ENCODE data around the gene CTBP2.
"Not testable (repeated sequence)": the region's sequence is repeated elsewhere in the genome, so short reads cannot be mapped to it uniquely, and the experiment has no call there.

The CTBP2 gene

DNA sequence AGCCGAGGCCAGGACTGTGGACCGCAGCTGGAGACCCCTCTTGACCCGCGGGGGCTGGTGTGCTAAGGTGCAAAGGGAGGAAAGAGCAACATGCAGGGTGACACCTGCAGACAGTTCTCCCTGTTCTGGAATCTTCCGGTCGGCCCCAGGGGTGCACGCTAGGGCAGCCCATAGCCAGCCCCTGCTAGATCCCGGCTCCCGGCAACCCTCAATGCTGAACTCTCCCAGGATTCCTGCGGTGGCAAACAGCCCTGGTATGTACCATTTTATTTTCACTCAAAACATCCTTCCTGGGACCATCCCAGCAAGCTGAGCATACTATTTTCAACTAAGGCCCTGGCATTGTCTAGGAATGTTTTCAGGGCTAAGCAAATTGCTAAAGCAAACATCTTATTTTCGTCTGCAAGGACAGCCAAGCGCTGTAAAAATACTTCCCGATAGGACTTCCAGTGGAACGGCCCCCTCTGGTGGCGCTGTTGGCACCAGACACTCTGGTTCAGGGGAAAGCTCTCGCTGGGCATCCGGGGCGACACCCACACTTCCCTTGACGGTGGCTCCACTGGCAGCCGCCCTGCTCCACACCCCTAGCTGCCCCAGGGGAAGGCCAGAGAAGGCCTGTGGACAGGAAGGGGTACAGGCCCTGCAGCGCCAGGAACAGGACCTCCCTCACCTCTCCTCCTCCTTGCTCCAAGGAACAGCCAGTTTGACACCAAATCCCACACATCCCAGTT, 99.4 kb downstream of the CTBP2 start:
- no peak for DNase-seq

DNA sequence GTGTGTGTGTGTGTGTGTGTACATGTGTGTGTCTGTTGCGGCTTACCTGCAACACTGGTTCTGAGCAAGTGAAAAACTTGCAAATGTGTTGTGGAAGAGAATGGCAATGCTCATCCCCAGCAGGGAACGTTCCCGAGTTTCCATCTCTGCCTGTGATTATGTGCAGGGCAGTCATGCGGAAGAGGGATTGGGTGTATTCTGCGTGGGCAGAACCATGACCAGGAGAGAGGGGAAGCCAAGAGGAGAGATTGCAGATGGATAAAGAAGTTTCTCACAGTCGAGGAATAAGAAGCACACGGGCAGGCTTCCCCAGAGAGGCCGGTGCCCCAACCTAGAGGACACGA, 99.9 kb downstream of the CTBP2 start:
- no peak for DNase-seq

DNA sequence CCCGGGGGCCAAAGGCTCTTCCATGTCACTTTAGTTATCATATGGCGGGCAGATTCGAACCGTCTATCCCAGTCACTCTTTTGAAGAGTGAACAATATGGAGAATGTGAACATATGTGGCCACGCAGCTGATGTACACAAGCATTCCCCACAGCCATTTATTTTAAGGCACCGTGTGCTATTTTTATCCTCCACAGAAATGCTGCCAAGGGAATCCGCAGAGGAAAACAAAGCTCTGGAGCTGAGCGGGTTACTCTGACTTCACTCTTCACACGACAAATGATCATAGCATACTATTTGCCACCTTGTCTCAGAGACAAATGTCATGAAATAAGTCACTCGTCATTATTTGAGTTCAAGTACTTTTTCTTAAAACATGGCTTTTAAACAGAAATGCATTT, 100.3 kb downstream of the CTBP2 start:
- no peak for DNase-seq

DNA sequence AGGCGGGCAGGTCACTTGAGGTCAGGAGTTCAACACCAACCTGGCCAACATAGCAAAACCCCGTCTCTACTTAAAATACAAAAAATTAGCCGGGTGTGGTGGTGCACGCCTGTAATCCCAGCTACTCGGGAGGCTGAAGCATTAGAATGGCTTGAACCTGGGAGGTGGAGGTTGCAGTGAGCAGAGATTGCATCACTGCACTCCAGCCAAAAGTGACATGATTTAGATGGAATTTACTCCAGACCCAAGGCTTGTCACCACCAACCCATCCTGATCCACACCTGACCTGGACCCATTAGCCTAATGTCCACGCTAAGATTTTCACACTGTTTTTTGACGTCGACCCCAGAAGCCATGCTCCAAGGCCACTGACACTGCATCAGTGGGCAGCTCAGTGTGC, 101.0 kb downstream of the CTBP2 start:
- DNase-seq = not testable (repeated sequence)

DNA sequence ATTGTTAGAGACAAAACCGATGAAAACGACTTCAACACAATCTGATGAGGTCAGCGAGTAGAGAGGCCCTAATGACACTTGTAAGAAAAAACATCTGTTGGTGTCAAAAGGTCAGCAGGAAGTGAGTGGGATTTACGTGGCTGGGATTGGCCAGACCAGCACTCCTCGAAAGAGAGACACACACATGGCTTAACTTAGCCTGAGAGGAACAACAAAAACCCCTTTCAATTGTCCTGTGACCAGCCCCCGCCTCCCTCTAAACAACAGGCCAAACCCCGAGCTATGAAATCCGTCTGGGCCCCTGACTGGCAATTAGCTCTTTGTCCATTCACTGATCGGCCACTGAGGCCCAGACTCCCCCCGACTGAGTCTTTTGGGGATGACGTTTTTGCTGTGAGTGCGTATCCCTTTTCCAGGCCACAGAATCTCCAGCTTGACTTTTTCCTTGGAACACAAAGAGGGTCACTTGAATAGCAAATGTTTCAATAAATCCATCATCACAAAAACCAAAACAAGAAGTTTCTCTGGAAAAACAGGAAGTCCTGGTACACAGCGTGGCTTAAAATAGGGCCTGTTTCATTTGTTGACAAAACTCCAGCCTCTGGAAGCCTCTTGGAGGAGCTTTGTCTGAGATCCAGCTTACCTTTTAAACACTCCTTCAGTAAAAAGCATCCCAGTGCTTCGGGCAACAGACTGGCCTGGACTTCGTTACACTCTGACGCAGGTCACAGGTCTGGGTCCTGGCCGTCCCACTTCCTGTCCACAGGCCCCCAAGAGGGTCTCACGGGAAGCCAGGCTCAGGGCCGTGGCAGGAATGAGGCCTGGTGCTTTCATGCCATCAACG, 103.0 kb downstream of the CTBP2 start:
- DNase-seq = no peak

DNA sequence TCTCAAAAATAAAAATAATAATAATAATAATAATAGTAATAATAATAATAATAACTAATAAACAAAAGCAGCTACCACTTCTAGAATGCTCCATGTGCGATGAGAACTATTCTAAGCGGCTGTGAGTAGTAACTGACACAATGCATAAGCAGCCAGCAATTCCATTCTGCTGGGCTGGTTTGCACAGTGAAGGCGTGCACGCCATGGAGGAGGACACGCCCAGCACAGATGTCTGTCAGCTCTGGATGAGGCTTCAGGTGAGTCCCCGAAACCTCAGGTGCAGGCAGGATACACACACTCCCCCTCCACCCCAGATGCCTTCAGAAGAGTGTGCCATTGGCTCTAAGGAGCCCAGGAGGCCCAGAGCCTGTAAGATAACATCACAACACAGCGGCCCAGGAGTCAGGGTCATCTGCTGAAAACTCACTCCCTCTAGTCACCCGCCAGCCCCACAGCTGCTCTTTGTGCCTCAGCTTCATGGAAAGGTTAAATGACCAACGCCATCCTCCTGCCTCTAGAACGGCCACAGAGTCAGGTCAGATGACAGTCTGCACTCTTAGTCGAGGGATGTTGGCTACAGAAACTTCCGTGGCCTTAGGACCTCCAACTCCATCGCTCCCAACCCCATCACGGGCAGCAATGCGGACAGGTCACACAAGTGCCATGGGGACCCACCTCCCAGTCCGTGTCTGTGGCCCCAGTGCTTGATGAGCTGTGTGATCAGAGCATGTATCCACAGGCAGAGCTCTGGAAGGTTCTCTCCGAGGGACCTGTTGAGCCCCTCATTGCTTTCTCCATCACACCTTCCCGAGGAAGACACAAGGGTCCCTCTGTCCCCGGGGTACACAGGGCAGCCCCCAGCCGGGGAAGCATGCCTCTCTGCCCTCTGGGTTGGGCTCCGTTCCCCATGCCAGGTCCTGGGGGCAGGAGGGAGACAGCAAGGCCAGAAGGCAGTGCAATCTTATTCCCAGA, 103.9 kb downstream of the CTBP2 start:
- no peak for DNase-seq

DNA sequence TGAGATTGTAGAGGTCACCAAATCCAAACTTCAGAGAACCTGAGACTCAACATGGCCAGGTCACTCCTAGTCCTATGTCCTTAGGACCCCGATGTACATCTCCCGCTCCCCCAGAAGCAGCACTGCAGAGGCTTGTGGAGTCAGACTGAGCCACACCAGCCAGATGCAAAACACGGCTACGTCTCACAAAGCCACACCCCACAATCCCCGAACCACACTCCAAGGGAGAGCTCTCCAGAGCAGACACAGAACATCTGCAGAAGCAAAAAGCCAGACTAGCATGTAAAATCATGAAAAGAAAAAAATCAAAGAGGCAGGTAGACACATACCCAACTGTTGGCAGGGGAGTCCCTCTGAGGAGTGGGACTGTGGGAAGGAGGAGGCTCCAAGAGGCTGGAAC, 104.9 kb downstream of the CTBP2 start:
- no peak for DNase-seq

DNA sequence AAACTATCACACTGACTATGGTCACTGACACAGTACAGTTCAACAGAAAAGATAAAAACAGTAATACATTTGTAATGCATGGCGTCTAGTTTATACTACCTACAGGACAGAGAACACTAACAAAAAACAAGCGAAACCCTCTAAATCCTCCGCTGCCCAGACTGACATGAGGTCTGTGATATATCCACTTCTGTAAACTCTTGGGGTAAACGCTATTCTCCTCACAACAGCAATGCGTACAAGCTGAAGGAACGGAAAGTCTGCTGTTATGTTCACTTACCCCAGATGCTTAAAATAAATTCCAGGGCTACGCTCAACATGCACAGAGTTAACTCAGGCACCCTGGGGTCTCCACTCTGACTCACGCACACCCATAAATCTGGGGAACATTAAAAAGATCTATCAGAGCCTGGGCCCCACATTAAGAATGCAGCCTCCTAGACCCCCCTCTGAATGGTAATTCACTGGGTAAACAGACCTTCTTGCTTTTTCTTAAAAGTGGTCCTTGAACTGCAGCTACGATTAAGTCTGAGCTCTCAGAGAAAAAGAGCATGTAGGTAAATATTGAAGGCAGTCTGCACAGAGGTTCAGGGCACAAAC, 105.6 kb downstream of the CTBP2 start:
- DNase-seq = peak; percentile 23

DNA sequence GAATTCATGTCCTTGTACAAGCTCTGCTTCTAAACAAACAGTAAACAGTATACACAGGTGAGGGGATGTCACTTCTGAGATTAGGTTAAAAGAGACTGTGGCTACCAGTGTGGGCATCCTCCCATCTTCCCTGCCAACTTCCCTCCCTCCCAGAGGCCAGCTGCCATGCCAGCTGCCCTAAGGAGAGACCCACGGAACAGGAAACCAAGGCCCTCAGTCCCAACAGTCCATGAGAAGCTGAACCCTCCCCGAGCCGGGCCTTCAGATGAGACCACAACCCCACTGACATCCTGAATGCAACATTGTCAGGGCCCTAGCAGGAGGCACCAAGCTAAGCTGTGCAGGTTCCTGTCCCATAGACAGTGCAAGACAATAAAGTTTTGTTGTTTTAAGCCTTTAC, 106.1 kb downstream of the CTBP2 start:
- DNase-seq = no peak

DNA sequence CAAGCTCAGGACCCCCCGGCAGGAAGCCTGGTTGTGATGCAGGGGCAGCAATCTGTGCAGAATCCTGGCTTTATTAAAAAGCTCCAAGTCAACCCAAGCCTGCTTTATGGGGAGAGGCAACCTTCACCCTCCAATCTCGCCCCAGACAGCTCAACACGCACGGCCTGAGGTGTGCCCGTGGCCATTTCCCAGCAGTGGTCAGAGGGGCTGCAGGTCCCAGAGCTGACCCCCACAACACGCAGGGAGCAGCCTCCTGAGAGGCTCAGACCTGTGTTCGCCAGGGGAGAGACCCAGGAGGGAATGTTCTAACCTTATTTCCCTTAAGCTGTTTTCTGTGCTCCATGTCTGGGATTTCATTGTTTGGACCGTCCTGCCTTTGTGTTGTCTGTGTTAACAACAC, 108.2 kb downstream of the CTBP2 start:
- no peak for DNase-seq

DNA sequence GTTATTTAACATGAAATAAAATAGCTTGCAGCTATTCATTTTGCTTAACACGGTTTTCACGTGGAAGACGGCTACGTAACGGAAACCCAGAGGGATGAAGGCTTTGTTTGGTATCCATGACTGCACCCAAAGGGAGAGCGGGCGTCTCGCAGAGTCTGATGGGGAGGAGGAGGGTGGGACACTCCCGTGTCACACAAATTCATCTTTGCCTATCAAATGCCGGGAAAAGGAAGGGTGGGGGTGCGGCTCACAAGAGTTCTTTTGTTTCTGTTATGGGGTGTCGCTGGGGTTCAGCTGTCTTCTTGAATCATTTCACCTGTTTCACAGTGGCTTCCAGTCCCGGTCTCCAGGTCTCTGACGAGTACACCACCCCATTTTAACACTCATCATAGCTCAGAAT, 110.0 kb downstream of the CTBP2 start:
- no peak for DNase-seq

DNA sequence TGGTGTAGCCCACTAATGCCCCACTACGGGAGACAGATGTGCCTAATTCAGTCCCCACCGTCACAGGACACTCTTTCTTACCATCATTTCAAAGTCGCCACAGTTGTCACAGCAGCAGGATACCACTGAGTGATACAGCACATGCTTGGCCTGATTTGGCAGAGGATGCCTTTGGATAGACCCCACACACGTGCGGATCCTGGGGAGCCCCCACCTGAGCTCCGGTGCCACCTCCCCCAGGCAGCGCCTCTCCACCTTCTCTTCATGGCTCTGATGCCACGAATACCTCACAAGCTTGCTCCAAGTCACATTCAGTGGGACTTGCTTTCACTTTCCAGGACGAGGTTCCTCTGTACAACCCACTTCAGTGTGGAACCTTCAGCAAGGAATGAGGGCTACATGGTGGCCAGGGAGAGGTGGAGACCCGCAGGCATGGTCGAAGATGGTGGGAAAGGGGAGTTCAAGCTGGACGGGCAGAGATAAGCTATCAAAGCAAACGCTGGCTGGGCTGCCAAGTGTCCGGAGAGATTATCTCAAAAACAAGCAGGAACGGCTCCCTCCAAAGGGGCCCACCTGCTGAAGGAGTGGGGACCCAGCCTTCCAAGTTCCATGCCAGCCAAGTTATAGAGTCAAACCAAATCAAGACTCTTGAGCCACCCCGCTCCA, 111.0 kb downstream of the CTBP2 start:
- no peak for DNase-seq

DNA sequence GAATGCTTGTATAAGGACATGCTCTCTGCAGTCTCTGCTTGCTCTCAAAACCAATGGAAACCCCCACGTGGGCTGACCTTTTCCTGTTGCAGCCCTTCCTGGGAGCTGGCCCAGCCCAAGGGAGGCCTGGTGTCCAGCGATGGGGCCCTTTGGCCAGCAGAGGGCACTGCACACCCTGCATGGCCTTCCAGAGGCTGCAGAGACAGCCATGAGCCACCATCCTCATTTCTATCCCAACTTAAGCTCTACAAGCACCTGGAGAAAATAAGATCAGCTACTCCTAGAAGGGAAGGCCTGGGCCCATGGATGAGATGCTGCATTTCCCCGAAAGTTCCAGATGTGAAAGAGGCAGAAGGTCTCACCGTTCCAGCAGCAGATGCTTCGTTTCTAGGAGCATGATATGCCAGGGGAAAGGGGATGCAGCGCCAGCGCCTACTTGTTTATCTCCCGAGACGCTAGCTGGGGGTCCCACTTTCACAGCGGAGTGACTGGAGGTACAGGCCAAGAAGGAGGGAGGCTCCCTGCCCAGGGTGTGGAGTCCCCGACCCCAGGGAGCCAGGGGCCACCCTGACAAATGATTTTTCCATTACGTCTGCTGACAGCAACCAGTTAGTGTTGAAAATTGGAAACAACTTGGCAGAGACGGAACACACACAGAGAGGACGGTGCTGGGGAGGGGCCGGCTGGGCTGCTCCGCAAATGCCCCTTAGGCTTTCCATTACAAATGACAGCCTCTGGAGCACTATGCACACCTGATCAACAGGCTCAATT, 112.1 kb downstream of the CTBP2 start:
- no peak for DNase-seq

DNA sequence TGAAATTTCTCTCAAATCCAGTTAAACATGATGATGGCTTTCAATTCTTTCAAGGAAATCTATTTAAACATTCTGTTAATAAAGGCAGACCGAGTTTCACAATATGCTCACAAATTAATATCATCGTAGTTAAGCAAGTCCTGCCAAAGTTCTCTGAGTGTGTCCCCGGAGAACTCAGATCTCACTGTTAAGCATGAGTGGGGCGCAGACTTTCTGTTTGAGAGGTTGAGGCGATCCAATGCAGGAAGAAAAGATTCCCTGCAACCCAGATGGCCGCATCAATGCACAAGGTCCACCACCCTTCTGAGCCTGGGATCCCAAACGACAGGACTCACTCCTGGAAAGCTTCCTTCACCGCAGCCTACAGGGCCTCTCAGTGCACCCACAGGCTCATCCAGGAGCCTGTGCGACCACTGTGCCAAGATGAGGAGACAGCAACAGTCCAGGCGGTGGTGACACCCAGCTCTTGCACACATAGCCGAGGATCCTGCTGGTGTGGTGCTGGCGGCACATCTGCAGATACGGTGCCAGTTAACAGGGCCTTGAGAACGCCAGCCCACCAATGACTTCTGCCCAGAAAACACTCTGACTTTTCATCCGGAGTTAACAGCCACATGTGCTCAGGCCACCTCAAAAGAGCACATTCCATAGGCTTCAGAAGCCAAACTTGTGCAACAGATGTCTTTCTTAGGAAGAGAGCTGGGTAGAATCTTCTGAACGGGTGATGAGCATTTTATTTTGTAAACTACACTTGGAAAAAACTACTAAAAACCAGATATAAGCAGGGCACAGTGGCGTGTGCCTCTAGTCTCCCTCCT, 116.3 kb downstream of the CTBP2 start:
- no peak for DNase-seq

DNA sequence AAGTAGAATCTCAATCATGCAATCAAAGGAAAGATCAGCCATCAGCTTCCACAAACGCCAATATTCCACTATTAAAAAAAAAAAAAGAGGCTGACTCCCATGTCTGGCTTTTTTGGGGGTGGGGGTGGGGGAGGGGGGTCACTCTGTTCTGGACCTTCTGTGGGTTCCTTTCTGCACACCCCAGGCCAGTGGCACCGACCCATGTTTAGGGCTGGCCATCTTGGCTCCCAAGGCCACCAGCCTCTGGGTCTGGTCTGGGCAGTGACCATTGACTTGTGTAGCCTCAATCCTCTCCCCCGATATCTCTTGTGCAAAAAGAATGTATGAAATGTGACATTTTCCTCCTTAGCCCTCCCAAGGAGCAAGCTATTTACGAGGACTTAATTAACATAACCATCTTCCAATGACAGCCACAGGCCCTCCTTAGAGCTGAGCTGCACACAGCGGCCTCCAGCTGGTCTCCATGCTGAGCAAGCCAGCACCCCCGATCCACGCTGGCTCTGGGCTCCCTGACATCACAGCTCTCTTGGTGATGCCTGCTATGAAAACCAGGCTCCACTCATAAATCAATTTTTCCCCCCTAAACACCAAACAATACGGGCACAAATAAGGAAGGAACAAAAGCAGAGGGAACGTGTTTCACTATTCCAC, 118.4 kb downstream of the CTBP2 start:
- DNase-seq = no peak

DNA sequence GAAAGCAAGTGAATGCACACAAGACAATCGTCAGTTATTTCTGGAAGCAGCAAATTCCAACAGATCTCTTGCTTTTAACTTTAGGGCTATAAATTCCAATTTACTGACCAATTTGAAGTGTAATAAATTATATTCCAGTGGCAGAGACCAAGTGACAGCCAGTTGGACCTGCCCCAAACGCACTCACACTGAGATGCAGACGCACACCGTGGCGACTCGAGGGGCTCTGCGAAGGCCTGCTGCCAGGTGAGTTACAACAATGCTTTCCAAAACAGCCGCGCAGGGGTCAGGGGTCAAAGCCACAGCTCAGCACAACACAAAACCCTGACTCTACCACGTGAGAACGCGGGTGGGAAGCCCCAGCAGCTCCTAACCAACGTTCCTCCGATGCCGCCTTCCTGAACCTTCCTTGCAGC, 121.0 kb downstream of the CTBP2 start:
- no peak for DNase-seq

DNA sequence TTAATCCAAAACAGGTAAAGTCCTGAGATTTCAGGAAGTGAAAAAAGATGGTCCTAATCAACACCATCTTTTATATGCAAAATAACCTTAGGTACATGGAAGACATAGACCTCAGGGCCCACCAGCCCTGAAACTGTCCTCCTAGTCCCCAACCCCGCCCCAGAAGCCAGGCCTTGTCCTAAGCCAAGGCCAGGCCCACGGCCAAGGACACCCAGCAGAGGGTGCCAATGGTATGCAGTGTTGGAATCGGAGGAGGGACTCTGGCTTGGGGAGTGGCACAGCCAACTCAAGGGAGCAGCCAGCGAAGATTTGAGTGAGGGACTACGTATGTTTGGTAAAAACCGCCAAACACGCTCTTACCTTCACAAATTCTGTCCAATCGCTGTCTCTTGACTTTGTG, 121.7 kb downstream of the CTBP2 start:
- no peak for DNase-seq

DNA sequence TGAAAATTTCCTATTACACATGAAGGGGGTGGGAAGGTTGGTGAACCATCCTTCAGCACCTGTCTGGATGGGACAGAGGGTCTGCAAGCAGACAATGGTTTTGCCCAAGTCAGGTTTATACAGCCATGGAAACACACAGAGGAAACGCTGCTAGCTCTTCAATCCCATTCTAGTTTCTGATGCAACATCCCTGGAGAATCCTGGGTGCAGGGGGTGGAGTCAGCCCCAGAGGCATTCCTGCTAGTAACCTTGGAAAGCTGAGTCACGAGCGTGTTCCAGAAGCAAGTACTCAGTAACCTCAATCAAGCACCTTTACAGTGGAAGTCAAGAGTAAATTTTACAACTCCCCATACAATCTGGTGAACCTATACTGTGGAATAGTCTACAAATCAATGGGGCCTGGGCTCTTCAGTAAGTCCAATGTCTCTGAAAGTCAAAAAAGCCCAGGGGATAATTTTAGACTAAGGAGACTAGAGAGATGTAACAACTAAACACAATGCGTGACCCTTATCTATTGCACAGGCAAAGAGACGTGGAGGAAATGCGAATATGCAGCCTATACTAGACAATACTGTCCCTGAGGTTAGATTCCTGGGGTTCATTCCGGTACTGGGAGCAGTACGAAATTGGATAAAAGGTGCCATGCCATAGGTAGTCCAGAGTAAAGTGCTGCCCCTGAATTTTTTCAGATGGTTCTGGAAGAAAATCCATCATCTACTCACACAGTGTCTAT, 123.1 kb downstream of the CTBP2 start:
- no peak for DNase-seq

DNA sequence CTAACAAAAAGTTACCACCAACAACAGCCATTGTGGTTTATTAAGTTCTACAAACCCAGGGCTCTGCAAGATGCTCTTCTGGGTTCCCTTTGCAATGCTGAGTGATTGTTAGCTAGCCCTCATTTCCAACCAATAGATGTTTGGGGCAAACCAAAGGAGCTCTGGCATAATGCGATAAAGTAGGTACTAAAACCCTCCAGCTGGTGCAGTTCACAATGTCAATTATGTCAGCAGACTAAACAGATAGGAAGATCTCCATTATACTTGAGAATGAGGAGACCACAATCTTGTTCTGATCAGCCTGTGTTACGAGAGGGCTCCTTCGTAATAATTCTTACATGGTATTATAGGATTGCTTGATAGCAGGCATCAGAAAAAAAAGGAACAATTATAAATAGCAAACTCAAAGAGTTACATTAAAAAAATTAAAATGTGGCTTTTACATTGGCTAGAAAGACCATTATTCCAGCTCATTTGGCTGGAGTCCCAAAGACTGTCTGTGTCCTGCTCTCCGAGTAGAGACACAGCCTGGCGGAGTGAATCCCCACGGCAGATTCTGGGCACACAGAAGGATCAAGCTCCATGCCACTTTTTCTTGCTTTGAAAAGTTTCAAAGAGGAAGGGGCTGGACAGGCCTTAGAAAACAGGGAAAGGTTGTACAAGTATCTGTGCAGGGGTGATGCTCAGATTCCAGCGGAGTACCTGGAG, 124.6 kb downstream of the CTBP2 start:
- DNase-seq = no peak

Data from DMS79 (cell line).